Measurements from ENCODE around the gene NCAPD2.
"Not testable (repeated sequence)": the region's sequence is repeated elsewhere in the genome, so short reads cannot be mapped to it uniquely, and the experiment has no call there.

NCAPD2 gene

GRCh38 chr12:6459004-6459337 lies 34.9 kb upstream of the NCAPD2 start:
- no peaks in the 10 kb centered on the region for H3K4me1 ChIP-seq (ENCODE audit: control insufficient read depth, insufficient read depth, low read length)
- no peak overlapping the region for H3K4me3 ChIP-seq (ENCODE audit: low read length)
- H3K27me3 ChIP-seq (ENCODE audit: control insufficient read depth, insufficient read depth, low read length): no peaks in the 10 kb centered on the region
- H3K27ac ChIP-seq (ENCODE audit: low read depth, low read length): no peak overlapping the region
- peaks cover 63% of the 10 kb centered on the region for H3K36me3 ChIP-seq (ENCODE audit: control insufficient read depth, insufficient read depth, low read length)
- no peak overlapping the region for H3K9ac ChIP-seq (ENCODE audit: low read length)

- H3K4me1 ChIP-seq (ENCODE audit: control insufficient read depth, insufficient read depth, low read length): peaks cover 2% of the 10 kb centered on the region
- no peaks in the 10 kb centered on the region for H3K27me3 ChIP-seq (ENCODE audit: control insufficient read depth, insufficient read depth, low read length)
- peaks cover 65% of the 10 kb centered on the region for H3K36me3 ChIP-seq (ENCODE audit: control insufficient read depth, insufficient read depth, low read length)
- no peak overlapping the region for H3K4me3 ChIP-seq (ENCODE audit: low read length)
- H3K27ac ChIP-seq (ENCODE audit: low read depth, low read length): no peak overlapping the region
- H3K9ac ChIP-seq (ENCODE audit: low read length): no peak overlapping the region
These were observed 33.0 kb upstream of the NCAPD2 start for GRCh38 chr12:6460751-6461371.

DNA sequence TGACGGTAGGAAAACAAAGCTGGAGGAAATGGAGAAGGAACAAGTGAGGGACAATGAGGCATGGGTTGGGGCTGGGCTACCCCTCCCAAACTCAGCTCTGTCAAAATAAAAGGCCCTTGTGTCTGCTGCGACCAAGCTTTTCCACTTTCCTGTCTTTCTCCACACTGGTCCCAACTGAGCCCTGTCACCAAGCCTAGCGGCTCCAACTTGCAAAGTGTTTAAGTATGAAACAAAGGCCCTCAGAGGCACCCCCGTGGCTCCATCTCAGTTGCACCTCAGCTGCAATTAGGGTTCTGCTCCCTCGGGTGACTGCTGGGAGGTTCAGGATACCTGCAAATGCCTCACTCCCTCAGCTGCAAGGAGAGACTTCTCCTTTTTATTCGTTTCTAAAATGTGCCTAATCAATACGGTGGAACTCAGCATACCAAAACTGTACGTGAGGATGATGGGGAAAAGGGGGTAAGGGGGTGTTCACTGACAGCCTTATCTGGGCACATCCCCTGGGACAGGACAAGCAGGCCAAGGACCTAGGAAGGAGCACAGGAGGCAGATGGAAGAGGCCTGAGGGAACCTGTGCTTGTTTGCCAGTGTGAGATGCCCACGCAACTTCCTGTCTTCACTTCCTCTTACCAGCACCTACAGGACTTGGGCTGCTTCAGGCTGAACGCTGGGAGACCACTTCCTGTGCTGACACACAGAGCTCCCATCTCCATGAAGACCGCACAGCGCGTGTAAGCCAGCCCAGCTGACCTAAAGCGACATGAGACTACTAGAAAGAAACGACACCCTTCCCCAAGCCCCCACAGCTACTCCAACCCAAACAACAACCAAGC lies 32.3 kb upstream of the NCAPD2 start:
- H3K4me3 ChIP-seq (ENCODE audit: low read length): no peak overlapping the region
- H3K27ac ChIP-seq (ENCODE audit: low read depth, low read length): no peak overlapping the region
- H3K36me3 ChIP-seq (ENCODE audit: control insufficient read depth, insufficient read depth, low read length): peaks cover 65% of the 10 kb centered on the region
- H3K27me3 ChIP-seq (ENCODE audit: control insufficient read depth, insufficient read depth, low read length): no peaks in the 10 kb centered on the region
- H3K9ac ChIP-seq (ENCODE audit: low read length): no peak overlapping the region
- peaks cover 2% of the 10 kb centered on the region for H3K4me1 ChIP-seq (ENCODE audit: control insufficient read depth, insufficient read depth, low read length)

GRCh38 chr12:6462234-6462995 lies 31.5 kb upstream of the NCAPD2 start:
- Histone ChIP-seq H3K27me3 (ENCODE audit: control insufficient read depth, insufficient read depth, low read length) (no peaks in the 10 kb centered on the region), H3K36me3 (ENCODE audit: control insufficient read depth, insufficient read depth, low read length) (peaks cover 61% of the 10 kb centered on the region), H3K4me1 (ENCODE audit: control insufficient read depth, insufficient read depth, low read length) (peaks cover 2% of the 10 kb centered on the region), H3K27ac (ENCODE audit: low read depth, low read length) (no peak overlapping the region), H3K4me3 (ENCODE audit: low read length) (no peak overlapping the region), H3K9ac (ENCODE audit: low read length) (peak overlapping the region; percentile 10)

- Histone ChIP-seq H3K36me3 (ENCODE audit: control insufficient read depth, insufficient read depth, low read length) (peaks cover 56% of the 10 kb centered on the region), H3K4me1 (ENCODE audit: control insufficient read depth, insufficient read depth, low read length) (peaks cover 2% of the 10 kb centered on the region), H3K27ac (ENCODE audit: low read depth, low read length) (no peak overlapping the region), H3K4me3 (ENCODE audit: low read length) (no peak overlapping the region), H3K9ac (ENCODE audit: low read length) (no peak overlapping the region), H3K27me3 (ENCODE audit: control insufficient read depth, insufficient read depth, low read length) (no peaks in the 10 kb centered on the region)
These were observed 30.7 kb upstream of the NCAPD2 start for GRCh38 chr12:6463216-6463615.

DNA sequence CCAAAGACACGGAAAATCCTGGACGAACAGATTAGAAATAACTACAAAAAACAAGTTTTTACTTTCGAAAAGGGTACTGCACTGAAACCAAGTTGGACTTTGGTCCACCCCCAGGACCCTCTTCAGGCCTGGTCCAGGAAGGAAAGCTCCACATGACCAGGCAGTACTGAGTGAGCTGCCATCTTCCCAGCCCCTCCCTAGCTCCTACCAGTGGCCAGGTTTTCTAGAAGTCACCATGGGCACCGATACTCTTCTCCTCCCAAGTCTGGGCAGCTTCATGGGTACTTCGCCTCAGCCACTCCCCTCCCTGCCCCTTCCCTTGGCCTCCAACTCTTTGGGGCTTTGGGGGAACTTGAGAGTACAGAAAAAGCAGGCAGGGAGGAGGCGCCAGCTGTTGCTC lies 30.0 kb upstream of the NCAPD2 start:
- H3K9ac ChIP-seq (ENCODE audit: low read length): no peak overlapping the region

DNA sequence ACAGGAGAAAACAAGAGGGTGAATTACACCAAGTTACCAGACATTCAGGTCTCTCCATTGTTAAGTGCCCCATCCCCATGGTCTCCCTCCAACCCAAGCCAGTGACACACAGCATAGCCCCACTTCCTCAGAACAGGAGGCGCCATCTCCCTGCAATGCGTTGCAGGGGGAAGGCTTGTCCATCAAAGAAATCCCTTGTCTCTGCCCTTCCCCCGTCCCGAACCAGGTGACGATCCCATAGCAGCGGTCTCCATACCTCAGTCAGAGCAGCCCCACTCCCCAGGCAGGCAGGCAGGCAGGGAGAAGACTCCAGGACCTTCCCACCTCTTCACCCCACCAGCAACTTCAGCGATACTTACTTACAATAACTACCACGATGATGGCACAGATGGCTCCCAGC lies 29.4 kb upstream of the NCAPD2 start:
- Histone ChIP-seq H3K4me1 (ENCODE audit: control insufficient read depth, insufficient read depth, low read length) (peaks cover 8% of the 10 kb centered on the region), H3K36me3 (ENCODE audit: control insufficient read depth, insufficient read depth, low read length) (peaks cover 45% of the 10 kb centered on the region), H3K4me3 (ENCODE audit: low read length) (no peak overlapping the region), H3K27ac (ENCODE audit: low read depth, low read length) (no peak overlapping the region), H3K9ac (ENCODE audit: low read length) (no peak overlapping the region), H3K27me3 (ENCODE audit: control insufficient read depth, insufficient read depth, low read length) (no peaks in the 10 kb centered on the region)

More for the DNA sequence above, 30.0 kb upstream of the NCAPD2 start:
- no peaks in the 10 kb centered on the region for H3K27me3 ChIP-seq (ENCODE audit: control insufficient read depth, insufficient read depth, low read length)
- H3K36me3 ChIP-seq (ENCODE audit: control insufficient read depth, insufficient read depth, low read length): peaks cover 50% of the 10 kb centered on the region
- no peak overlapping the region for H3K27ac ChIP-seq (ENCODE audit: low read depth, low read length)
- no peak overlapping the region for H3K4me3 ChIP-seq (ENCODE audit: low read length)
- peaks cover 2% of the 10 kb centered on the region for H3K4me1 ChIP-seq (ENCODE audit: control insufficient read depth, insufficient read depth, low read length)

GRCh38 chr12:6465467-6466183 lies 28.3 kb upstream of the NCAPD2 start:
- no peaks in the 10 kb centered on the region for H3K27me3 ChIP-seq (ENCODE audit: control insufficient read depth, insufficient read depth, low read length)

GRCh38 chr12:6466184-6466573 lies 27.7 kb upstream of the NCAPD2 start:
- H3K4me3 ChIP-seq (ENCODE audit: low read length): no peak overlapping the region
- peaks cover 10% of the 10 kb centered on the region for H3K4me1 ChIP-seq (ENCODE audit: control insufficient read depth, insufficient read depth, low read length)
- H3K27ac ChIP-seq (ENCODE audit: low read depth, low read length): no peak overlapping the region
- H3K36me3 ChIP-seq (ENCODE audit: control insufficient read depth, insufficient read depth, low read length): peaks cover 35% of the 10 kb centered on the region
- H3K27me3 ChIP-seq (ENCODE audit: control insufficient read depth, insufficient read depth, low read length): no peaks in the 10 kb centered on the region
- H3K9ac ChIP-seq (ENCODE audit: low read length): no peak overlapping the region

More at GRCh38 chr12:6465467-6466183, 28.3 kb upstream of the NCAPD2 start:
- H3K4me1 ChIP-seq (ENCODE audit: control insufficient read depth, insufficient read depth, low read length): peaks cover 9% of the 10 kb centered on the region
- no peak overlapping the region for H3K9ac ChIP-seq (ENCODE audit: low read length)
- no peak overlapping the region for H3K4me3 ChIP-seq (ENCODE audit: low read length)
- peaks cover 41% of the 10 kb centered on the region for H3K36me3 ChIP-seq (ENCODE audit: control insufficient read depth, insufficient read depth, low read length)
- no peak overlapping the region for H3K27ac ChIP-seq (ENCODE audit: low read depth, low read length)

DNA sequence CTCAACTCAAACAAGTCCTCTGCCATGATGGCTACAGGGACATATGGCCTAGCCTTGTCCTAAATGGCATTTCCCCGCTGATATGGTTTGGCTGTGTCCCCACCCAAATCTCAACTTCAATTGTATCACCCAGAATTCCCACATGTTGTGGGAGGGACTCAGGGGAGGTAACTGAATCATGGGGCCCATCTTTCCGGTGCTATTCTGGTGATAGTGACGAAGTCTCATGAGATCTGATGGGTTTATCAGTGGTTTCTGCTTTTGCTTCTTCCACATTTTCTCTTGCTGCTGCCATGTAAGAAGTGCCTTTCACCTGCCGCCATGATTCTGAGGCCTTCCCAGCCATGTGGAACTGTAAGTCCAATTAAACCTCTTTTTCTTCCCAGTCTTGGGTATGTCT lies 27.2 kb upstream of the NCAPD2 start:
- H3K4me1 ChIP-seq (ENCODE audit: control insufficient read depth, insufficient read depth, low read length): peaks cover 11% of the 10 kb centered on the region
- H3K27ac ChIP-seq (ENCODE audit: low read depth, low read length); H3K4me3 ChIP-seq (ENCODE audit: low read length); H3K9ac ChIP-seq (ENCODE audit: low read length); H3K27me3 ChIP-seq (ENCODE audit: control insufficient read depth, insufficient read depth, low read length): not testable (repeated sequence)
- peaks cover 32% of the 10 kb centered on the region for H3K36me3 ChIP-seq (ENCODE audit: control insufficient read depth, insufficient read depth, low read length)

- not testable (repeated sequence) for H3K9ac ChIP-seq (ENCODE audit: low read length); H3K4me3 ChIP-seq (ENCODE audit: low read length); H3K27ac ChIP-seq (ENCODE audit: low read depth, low read length); H3K27me3 ChIP-seq (ENCODE audit: control insufficient read depth, insufficient read depth, low read length)
- Histone ChIP-seq H3K36me3 (ENCODE audit: control insufficient read depth, insufficient read depth, low read length) (peaks cover 22% of the 10 kb centered on the region), H3K4me1 (ENCODE audit: control insufficient read depth, insufficient read depth, low read length) (peaks cover 11% of the 10 kb centered on the region)
These were observed 26.2 kb upstream of the NCAPD2 start for GRCh38 chr12:6467571-6468282.

DNA sequence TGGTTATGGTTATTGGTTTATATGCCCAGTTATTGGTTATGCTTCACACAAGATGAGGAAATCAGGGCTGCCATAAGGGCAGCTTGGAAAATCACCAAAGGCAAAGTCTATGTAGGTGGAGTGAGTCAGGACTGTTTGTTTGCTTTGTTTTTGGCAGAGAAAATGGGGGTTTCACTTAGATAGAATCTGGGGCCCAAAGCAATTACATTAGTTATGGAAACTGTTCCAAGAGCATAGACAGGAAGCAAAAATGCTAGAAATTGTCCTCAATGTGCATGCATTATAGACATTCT lies 25.7 kb upstream of the NCAPD2 start:
- no peak overlapping the region for H3K9ac ChIP-seq (ENCODE audit: low read length)
- no peak overlapping the region for H3K27ac ChIP-seq (ENCODE audit: low read depth, low read length)
- H3K4me1 ChIP-seq (ENCODE audit: control insufficient read depth, insufficient read depth, low read length): peaks cover 11% of the 10 kb centered on the region
- peaks cover 17% of the 10 kb centered on the region for H3K36me3 ChIP-seq (ENCODE audit: control insufficient read depth, insufficient read depth, low read length)
- H3K27me3 ChIP-seq (ENCODE audit: control insufficient read depth, insufficient read depth, low read length): no peaks in the 10 kb centered on the region
- no peak overlapping the region for H3K4me3 ChIP-seq (ENCODE audit: low read length)
